Stimulated activated CD8-positive, alpha-beta memory T cell treated with anti-CD3 and anti-CD28 coated beads, Interleukin-15, amount 100 ng/mL, for 1 hour (primary cell): Measurements from ENCODE around the gene FLVCR2.

Experiments
- DNase-seq: peaks from one replicate; pipeline ENCODE4 v3.0.0-alpha.2; 2020; ENCODE audit warnings: low read depth

Gene FLVCR2, protein sequence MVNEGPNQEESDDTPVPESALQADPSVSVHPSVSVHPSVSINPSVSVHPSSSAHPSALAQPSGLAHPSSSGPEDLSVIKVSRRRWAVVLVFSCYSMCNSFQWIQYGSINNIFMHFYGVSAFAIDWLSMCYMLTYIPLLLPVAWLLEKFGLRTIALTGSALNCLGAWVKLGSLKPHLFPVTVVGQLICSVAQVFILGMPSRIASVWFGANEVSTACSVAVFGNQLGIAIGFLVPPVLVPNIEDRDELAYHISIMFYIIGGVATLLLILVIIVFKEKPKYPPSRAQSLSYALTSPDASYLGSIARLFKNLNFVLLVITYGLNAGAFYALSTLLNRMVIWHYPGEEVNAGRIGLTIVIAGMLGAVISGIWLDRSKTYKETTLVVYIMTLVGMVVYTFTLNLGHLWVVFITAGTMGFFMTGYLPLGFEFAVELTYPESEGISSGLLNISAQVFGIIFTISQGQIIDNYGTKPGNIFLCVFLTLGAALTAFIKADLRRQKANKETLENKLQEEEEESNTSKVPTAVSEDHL

DNA sequence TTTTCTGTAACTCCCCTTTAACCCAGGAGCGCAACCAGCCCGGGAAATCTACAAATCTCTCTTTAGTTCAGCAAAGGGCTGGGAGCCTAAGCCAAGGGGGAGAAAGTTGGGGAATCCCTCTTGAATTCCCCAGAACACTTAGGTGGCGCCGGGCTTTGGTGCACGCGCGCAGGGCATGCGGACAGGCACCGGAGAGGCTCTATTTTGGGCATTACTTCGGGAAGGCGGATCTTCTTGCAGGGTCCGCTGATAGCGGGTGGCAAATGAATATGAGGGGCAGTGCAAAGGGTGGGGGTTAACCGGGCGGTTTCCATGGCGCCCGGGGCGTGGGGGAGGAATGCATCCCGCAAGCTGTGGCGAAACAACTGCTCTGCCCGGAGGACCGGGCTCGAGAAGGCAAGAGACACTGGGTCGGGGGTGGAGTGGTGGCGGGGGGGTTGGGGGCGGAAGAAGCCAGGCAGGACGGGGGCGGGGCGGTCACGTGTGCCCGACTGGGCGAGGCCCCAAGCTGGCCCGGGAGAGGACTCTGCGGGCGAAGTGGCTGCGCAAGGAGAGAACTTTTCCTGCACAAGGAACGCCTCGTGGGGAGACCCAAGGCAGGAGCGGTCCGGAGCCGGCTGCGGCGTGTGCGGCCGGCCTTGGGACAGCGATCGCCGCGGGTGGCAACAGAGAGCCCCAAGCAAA lies at the start of gene FLVCR2:
TSS of gene FLVCR2 (plus strand) at position 519 of the 684 bp plus-strand sequence. CDS start 353 bp downstream, outside the sequence.
- DNase-seq: peak; percentile 27

DNA sequence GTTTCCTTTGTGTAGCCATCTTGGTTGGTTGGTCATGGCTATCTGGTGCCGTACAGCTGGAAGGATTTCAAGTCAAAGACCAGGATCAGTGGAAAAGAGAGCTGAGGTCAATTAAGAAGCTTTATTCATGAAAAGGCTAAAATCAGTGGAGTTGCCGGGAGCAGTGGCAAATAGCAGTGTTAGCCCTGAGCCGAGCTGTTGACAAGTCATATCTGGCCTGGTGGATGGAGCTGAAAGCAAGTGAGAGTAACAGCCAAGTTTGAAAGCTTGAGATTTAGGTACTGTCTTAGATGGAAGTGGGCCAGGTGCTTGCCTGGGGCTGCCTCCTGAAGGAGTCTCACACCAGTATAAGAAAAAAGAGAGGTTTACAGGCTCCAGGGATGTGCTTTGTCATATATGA lies 47.2 kb upstream of the FLVCR2 start:
- DNase-seq: no peak

DNA sequence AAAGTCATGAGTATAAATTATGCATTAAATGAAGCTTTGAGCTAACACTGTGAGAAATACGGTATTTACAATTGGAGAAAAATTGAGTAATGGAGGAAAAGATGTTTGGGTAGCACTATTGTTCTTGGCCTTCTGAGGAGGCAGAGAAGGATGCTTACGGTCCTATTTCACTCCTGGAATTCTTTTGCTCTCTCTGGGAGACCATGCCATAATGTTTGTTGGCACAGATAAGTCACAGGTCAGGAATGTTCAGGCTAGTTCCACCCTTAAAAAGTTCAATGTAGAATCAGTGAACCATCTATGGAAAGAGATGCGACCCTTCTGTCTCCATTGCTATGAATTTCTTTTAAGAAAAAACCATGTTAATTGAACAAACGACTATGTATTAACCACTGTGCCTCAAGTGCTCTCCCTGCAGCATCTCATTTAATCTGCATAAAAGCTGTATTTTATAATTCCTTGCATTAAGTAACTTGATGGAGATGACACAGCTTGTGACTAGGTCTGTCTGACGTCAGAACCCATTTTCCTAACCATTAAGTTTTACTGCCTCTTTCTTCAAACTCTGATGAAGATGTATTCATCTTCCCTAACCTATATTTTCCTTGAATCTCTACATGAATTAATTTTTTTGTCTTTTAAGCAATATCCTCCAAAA lies 46.6 kb upstream of the FLVCR2 start:
- no peak for DNase-seq

DNA sequence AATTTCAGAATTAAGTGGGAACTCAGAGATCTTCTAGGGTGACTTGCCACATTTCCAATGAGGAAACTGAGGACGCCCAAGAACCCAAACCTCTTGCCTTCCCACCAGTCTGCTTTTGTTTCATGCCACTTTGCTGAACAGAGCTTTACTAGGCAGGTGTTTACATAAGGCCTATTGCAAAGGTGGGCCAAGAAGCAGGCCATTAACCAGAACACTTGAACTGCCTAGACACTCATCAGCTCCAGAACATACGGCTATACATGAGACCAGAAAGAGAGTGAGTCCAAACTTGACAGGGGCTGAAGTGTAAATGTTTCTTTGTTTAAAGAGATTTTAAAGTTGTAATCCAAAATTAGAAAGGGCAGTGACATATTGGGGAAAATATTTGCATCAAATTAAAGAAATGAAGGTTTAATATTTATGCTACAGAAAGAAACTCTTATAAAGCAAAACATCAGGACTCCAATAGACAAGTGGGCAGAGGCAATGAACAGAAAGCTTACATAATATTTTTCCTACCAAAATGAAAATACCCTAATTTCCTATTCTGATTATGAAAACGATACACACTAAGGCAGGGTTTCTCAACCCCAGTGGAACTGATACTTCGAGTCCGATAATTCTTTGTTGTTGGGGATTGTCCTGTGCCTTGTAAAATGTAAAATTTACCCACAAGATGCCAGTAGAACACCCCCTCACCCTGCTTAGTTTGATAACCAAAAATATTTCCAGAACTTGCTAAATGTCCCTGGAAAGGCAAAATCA lies 44.4 kb upstream of the FLVCR2 start:
- DNase-seq: no peak

DNA sequence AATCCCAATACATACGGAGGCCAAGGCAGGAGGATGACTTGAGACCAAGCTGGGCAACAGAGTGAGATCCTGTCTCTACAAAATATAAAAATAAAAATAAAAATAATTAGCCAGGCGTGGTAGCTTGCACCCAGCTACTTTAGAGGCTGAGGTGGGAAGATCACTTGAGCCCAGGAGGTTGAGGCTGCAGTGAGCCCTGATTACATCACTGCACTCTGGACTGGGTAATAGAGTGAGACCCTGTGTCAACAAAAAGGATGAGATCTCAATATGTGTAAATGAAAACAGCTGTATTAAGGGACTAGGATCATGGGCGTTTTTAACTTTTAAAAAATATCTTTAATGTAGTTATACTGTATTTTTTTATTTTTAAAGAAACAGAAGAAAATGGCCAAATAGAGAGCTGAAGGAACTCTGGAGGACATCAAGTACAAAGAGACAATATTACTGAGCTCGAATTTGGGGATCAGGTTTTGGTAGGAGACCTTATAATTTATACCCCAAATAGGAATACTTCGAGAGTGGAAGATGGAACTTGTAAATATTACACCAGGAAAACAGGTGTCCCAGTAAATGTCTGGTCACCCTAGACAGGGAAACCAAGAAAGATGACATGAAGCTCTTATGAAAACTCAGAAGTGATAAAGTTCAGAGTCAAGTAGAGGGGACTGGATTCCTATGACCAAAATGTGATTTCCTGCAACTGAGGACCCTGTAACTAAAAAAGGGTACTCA lies 43.1 kb upstream of the FLVCR2 start:
- DNase-seq: no peak

DNA sequence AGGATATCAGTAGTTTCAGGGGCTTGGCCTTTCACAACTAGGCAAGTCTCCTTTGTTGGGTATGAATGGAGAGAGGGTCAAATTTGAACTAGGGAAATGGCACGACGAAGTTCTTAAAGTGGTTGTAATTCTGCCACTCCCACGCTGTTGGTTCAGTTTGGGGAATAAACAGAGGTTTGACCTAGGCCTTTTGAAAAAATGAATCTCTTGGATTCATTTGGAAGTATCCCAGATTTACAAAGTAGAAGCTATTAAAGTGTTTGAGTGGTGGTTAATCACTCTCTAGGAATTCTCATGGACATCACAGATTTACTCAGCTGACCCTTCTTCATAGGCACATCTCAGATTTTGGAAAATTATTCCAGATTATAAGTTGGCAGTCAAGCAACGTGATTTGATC lies 41.3 kb upstream of the FLVCR2 start:
- no peak for DNase-seq

DNA sequence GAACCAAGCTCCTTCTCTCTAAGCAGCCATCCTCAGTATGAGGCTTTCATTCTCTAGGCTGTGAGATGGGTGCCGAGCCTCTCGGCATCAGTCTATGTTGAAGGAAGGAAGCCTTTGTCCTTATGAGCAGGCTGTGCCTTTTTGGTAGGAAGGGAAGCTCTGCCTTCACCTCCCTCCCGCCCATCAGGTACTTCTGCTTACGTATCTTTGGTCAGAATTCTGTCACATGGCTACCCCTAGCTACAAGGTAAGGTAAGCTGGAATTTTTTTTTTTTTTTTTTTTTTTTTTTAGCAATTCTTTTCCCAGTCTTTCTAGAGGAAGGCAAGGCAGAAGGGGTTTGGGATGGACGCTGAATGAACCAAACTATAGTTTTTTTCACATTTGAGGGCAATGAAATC lies 39.3 kb upstream of the FLVCR2 start:
- DNase-seq: no peak

DNA sequence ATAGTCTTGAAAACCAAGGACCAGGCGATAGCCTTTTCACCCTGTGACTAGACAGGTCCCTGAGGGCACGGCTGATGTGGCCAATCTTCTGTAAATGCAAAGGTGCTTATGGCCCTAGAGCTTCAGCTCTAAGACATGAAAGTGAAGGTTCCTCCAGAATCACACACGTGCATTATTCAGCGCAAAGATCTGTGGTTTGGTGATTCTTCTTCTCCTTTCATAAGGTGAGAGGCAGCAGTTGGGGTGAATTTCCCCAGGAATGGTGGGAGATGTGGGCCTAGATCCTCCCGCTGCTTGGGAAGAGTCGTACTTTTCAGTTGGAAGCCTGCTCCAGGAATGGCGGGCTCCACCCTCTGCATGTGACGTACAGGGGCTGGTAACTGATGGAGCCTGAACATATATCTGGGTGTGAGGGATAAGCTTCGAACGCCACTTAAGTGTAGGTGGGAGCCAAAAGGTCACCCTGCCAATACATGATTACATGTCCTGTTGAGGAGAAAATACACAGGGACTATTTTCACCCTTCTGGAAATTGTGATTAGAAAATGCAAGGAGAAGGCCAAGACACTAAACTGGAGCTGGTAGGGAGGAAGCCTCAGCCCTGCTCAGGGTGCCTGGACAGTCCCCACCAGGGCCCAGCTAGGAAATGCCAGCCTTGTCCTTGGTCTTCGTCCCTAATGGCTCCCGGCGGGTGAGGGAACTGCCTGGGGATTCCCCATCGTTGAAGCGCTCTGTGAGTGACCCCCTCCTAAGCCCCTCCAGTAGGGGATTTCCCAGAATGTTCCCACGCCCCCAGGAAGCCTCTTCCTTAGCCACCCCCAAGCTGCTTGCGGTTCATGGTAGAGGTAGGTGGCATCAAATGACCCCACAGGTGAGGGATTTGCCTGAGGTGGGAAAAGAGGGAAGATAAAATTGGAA lies 38.6 kb upstream of the FLVCR2 start:
- DNase-seq: no peak

DNA sequence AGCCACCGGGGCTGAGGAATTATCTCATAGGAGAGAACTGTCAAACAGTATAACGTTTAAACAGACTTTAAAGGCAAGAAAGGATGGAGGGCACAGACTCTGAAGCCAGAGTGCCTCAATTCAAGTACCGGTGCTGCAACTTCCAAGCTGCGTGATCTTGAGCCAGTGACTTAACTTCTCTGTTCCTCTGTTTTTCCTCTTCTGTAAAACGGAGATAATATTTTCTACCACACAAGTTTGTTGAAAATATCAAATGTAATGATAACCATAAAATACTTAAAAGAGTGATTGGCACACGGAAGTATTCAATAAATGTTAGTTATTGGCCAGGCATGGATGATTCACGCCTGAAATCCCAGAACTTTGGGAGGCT lies 38.0 kb upstream of the FLVCR2 start:
- DNase-seq: no peak

DNA sequence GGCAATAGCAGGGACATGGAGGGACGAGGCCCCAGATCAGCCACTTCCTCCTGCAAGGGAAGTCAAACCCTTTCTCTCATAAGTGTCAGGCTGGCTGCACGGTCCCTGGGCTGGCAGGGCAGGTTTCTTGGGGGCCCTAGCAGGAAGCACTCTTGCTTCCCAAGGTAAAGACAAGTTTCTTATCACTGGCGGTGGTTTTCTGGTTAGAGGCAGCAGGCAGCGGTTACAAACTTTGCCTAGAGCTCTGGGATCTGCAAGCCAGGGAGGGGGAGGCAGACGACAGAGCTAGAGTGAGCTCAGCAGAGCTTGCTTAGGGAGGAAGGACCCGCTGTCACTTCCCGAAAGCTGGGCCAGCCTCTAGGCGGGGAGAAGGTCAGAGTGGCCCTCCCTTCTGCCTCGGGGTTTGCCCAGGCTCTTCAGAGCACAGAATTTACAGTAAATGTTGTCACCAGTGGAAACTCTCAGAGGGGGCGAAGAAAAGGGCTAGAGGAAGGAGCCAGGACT lies 35.8 kb upstream of the FLVCR2 start:
- DNase-seq: peak; percentile 58

DNA sequence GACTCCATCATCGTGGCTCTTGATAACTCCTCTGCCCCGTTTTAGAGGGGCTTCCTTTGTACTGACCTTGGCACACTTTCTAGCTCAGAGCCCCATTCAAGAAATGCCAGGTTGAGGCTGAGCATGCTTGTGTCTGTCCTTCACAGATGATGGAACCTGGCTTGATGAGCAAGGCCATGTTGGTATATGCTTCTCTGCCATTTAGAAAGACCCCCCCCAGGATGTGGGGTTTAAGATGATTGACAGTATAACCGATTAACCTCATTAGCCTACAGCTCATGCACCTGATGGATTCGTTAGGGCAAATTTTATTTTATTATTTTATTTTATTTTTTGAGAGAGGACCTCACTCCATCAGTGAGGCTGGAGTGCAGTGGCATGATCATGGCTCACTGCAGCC lies 35.2 kb upstream of the FLVCR2 start:
- DNase-seq: no peak

DNA sequence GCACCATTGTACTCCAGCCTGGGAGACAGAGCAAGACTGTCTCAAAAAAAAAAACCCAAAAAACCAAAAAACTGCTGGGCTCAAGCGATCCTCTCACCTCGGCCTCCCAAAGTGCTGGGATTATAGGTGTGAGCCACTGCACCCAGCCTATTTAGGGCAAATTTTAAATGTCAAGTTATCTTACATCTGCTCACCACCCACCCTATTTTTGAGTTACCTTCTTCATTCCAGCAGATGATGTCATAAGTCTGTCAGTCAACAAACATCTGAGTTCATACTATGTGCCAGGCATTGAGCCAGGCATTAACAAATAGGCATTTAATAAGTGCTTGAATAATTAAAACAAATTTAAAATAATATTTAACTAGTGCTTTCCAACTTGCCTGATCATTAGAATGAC lies 34.6 kb upstream of the FLVCR2 start:
- DNase-seq: no peak

DNA sequence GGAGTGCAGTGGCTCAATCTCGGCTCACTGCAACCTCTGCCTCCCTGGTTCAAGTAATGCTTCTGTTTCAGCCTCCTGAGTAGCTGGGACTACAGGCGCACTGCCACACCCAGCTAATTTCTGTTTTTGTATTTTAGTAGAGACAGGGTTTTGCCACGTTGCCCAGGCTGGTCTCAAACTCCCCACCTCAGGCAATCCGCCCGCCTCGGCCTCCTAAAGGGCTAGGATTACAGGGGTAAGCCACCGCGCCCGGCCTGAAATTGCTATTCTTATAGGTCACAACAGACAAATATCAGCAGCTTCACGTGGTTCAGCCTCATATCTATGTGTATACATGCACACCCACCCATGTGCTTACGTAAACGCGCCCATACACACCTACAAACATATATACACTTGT lies 32.5 kb upstream of the FLVCR2 start:
- no peak for DNase-seq

DNA sequence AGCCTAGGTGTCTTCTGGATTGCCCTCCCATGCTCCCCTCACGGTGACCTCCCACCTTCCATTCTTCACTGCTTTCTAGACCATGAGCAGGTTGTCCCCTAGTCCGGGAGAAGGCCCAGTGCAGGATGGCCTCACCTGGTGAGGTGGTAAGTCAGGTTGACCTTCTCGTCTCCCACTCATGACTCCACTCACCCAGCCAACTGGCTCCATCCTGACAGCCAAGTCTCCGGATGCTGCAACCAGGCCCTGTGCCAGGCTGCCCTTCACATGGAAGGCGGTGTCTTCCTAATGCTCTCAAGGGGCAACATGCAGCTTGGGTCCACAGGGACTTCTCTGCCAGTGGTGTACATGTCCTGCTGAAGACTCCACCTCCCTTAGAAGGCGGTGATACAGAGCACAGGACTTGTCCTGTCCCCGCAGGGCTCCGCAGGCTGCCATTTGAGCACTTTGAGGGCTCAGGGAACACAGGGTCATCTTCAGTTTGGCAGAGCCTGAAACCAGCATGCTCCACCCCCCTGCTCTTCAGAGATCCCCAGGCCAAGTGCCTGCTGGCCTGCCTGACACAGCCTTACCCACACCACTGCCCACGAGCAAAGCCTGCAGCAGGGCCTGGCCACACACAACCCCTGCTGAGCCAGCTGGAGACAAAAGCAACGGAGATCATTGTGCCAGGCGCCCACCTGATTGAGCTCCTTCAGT lies 30.7 kb upstream of the FLVCR2 start:
- no peak for DNase-seq

DNA sequence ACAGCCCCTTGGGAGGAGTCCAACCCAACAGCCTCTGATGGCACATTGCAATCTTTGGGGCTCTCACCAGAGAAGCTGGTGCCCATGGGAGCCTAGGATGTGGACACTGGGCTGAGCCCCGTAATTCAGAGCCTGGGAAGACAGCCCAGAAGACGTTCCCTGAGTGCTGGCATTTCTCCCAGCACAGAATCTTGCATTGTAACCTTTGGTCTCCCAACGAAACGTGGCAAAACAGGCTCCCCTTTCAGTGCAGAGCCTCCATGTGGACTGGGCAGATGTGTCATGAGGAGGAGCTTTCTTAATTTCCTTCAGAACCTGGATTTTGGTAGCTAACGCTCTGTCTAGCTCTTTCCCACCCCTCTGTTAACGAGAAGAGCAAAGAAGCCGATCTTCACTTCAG lies 29.9 kb upstream of the FLVCR2 start:
- DNase-seq: no peak

DNA sequence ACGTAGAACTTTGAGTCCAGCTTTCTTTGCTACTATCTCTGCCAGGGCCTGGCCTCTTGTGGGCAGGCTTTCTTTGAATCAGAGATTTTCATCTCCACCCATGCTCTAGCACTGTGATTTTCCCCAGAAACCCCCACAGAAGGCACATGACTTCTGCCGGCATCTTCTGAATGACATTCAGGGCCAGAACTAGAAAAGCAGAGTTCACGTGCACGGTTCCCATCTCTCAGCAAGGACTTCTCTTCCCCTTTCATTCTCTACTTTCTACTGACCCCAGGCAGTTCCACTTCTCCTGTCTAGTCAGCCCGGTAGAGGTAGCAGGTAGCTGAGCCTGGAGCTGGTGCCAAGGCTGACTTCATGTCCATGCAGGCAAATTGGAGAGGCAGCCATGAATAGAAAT lies 29.3 kb upstream of the FLVCR2 start:
- no peak for DNase-seq

DNA sequence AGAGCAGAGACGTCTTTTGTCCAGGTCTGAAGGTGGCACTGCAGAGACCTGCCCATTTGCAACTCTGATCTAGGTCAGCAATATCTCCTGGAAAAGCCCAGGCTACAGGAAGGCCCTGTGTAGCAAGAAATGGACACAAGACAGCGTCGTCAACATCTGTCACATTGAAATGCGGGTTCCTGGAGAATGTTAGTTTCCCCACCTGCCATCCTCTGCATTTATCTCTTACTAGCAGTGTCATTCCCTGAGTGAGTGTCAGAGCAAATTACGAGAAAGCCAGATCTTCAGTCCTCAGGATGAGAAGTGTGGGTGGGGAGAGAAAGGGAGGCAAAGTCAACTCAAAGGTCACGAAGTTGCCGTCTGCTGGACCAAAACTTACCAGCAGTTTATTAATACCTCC lies 27.4 kb upstream of the FLVCR2 start:
- DNase-seq: no peak

DNA sequence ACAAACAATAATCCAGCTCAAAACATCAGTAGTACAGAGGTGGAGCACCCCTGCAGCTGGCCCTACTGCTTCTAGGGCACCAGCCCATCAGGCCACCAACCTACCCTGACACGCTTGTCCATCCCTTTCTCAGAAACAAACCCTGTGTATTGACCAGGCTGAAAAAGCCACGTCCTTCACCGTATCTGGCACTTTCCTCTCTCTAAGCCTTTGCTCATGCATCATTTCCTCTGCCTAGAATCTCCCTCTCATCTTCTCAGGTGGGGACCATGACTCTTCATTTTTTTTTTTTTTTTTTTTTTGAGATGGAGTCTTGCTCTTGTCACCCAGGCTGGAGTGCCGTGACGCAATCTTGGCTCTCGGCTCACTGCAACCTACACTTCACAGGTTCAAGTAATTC lies 25.3 kb upstream of the FLVCR2 start:
- DNase-seq: no peak

DNA sequence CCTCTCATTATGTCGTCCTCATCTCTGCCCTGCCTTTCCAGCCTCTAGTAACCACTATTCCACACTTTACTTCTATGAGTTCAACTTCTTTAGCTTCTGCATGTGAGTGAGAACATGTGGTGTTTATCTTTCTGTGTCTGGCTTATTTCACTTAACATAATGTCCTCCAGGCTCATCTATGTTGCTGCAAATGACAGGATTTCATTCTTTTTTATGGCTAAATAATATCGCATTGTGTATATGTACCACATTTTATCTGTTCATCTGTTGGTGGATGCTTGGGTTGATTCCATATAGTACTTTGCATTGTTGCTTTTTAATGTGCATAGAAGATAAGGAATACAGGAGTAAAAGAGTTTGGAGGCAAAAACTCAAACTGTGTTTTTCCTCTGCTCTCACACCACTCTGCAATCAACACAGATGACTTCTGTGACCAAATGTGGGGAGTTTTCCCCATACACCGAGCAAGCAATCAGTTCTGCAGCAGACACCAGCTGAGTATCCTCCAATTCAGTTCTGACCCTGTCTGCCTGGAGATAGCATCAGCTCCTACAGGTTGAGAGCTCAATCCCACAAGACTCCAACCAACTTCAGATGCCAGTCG lies 24.6 kb upstream of the FLVCR2 start:
- no peak for DNase-seq
